Measurements from ENCODE around the gene TBC1D22A. TPM values are rescaled to one million over a fixed set of nuclear protein-coding genes. Genes with fewer than 3 reads are reported as not detected.

TBC1D22A gene
- total RNA-seq, 4 donors from 2014 or later: 42.6 to 70.4 (median 55.1) TPM

DNA sequence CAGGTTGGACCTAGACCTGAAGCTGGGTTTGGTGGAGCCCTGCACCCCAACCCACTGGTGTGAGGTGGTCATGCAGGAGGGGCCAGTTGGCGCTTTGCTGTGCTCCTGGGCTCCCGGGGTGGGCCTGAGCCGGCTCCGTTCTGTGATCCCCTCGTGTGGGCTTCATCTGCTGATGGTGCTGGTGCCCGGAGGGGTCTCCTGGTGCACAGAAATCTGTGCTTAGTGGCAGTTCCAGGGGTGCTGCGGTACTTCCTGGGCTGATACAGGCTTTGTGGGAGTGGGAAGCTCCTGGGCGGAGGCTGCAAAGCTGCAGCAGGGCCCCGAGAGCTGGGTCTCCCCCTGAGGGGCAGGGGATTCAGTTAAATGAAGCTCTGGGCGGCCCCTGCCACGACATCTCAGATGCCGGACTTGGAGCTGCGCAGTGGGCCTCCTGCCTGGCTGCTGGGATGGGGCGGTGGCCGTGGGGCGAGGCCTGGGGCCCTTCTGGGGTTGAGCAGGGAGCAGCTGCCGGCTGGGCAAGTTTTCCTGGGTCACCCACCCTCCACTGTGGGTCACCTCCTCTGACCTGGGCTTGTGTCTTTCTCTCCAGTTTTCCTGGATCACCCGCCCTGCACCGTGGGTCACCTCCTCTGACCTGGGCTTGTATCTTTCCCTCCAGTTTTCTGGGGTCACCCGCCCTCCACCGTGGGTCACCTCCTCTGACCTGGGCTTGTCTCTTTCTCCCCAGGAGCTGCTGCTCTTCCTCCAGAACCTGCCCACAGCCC, 410.5 kb downstream of the TBC1D22A start:
- no peak overlapping the region for H3K27ac ChIP-seq
- H3K9me3 ChIP-seq: no peaks in the 10 kb centered on the region
- H3K4me1 ChIP-seq: no peaks in the 10 kb centered on the region
- DNase-seq: peak in 1 of 3 donors; percentile 37
- H3K4me3 ChIP-seq: no peak overlapping the region
- peaks cover 0 to 8% (median 0%) of the 10 kb centered on the region in 3 donors for H3K36me3 ChIP-seq
- TF ChIP-seq, protein P1, sequence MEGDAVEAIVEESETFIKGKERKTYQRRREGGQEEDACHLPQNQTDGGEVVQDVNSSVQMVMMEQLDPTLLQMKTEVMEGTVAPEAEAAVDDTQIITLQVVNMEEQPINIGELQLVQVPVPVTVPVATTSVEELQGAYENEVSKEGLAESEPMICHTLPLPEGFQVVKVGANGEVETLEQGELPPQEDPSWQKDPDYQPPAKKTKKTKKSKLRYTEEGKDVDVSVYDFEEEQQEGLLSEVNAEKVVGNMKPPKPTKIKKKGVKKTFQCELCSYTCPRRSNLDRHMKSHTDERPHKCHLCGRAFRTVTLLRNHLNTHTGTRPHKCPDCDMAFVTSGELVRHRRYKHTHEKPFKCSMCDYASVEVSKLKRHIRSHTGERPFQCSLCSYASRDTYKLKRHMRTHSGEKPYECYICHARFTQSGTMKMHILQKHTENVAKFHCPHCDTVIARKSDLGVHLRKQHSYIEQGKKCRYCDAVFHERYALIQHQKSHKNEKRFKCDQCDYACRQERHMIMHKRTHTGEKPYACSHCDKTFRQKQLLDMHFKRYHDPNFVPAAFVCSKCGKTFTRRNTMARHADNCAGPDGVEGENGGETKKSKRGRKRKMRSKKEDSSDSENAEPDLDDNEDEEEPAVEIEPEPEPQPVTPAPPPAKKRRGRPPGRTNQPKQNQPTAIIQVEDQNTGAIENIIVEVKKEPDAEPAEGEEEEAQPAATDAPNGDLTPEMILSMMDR (IDR thresholded peaks at IDR 0.05): no peak
- no peak for TF ChIP-seq POLR2A (IDR thresholded peaks at IDR 0.05)
- H3K27me3 ChIP-seq: no peaks in the 10 kb centered on the region

DNA sequence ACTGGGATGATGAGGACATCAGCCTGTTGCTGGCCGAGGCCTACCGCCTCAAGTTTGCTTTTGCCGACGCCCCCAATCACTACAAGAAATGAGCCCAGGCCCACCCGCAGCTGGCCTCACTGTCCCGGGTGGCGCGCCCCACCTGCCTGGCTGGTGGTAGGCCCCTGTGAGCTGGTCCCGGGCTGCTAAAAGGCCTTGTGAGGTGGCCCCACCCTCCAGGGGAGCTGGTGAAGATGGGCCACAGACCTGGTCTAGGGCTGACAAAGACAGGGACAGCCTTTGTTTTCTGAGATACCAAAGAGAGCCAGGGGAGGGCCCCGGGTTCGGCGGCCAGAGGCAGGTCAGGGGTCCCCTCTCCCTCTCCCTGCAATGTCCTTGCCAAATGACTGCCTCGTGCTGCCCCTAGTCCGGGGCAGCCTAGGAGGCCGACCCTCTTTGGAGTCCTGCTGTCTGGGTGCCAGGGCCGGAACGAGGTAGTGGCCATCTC, 411.1 kb downstream of the TBC1D22A start:
- H3K36me3 ChIP-seq: peaks cover 0 to 8% (median 0%) of the 10 kb centered on the region in 3 donors
- TF ChIP-seq POLR2A (IDR thresholded peaks at IDR 0.05): no peak
- TF ChIP-seq, protein P1 (IDR thresholded peaks at IDR 0.05): no peak
- peak in 1 of 3 donors; percentile 35 for DNase-seq

DNA sequence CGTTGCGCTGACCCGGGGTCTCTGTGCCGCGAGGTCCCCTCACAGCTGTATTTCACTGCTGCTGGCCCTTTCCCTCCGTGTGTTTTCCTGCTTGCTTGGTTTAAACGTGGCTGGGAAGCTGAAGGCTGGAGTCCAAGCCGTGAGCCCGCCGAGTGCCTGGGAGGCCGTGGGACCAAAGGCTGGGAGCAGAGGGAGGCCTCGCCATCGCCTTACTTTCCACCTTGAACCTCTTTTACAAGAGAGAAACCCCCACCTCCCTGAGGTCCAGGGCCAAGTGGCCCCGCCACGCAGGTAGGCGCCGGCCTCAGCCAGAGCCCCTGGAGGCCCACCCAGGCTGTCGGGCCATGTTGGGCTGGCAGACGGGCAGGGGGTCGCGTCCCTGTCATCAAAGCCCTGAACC, 411.6 kb downstream of the TBC1D22A start:
- DNase-seq: peak in 1 of 3 donors; percentile 34
- H3K36me3 ChIP-seq: peaks cover 0 to 8% (median 0%) of the 10 kb centered on the region in 3 donors
- no peaks in the 10 kb centered on the region for H3K9me3 ChIP-seq

More for the DNA sequence above, 411.1 kb downstream of the TBC1D22A start:
- Histone ChIP-seq H3K27ac (no peak overlapping the region), H3K4me3 (no peak overlapping the region), H3K27me3 (no peaks in the 10 kb centered on the region), H3K4me1 (no peaks in the 10 kb centered on the region), H3K9me3 (no peaks in the 10 kb centered on the region)

DNA sequence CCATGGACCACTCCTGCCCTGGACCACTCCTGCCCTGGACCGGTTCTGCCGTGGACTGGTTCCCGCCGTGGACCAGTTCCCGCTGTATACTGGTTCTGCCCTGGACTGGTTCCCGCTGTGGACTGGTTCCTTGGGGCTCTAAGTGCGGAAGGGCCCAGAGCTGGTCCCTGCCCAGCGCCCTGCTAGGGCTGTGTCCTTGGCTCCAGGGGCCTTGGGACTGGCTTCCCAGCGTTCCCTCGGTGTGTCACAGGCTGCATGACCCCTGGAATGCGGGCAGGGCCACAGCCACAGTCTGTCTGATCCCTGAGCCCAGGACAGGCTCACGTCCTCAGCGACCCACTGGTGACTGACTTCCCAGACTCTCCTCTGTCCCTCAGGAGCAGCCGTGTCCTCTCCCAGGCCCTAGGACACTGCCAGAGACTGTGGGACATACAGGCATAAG, 412.2 kb downstream of the TBC1D22A start:
- Histone ChIP-seq H3K4me3 (no peak overlapping the region), H3K4me1 (no peaks in the 10 kb centered on the region), H3K27ac (no peak overlapping the region), H3K36me3 (peaks cover 0 to 8% (median 0%) of the 10 kb centered on the region in 3 donors), H3K9me3 (no peaks in the 10 kb centered on the region), H3K27me3 (no peaks in the 10 kb centered on the region)
- no peak for TF ChIP-seq POLR2A (IDR thresholded peaks at IDR 0.05)
- TF ChIP-seq, protein P1 (IDR thresholded peaks at IDR 0.05): no peak
- peak in 2 of 3 donors; percentile 40 to 46 for DNase-seq

More for the DNA sequence above, 411.6 kb downstream of the TBC1D22A start:
- TF ChIP-seq, protein P1 (IDR thresholded peaks at IDR 0.05): no peak
- TF ChIP-seq POLR2A (IDR thresholded peaks at IDR 0.05): no peak
- no peaks in the 10 kb centered on the region for H3K27me3 ChIP-seq
- no peaks in the 10 kb centered on the region for H3K4me1 ChIP-seq
- no peak overlapping the region for H3K27ac ChIP-seq
- H3K4me3 ChIP-seq: no peak overlapping the region

DNA sequence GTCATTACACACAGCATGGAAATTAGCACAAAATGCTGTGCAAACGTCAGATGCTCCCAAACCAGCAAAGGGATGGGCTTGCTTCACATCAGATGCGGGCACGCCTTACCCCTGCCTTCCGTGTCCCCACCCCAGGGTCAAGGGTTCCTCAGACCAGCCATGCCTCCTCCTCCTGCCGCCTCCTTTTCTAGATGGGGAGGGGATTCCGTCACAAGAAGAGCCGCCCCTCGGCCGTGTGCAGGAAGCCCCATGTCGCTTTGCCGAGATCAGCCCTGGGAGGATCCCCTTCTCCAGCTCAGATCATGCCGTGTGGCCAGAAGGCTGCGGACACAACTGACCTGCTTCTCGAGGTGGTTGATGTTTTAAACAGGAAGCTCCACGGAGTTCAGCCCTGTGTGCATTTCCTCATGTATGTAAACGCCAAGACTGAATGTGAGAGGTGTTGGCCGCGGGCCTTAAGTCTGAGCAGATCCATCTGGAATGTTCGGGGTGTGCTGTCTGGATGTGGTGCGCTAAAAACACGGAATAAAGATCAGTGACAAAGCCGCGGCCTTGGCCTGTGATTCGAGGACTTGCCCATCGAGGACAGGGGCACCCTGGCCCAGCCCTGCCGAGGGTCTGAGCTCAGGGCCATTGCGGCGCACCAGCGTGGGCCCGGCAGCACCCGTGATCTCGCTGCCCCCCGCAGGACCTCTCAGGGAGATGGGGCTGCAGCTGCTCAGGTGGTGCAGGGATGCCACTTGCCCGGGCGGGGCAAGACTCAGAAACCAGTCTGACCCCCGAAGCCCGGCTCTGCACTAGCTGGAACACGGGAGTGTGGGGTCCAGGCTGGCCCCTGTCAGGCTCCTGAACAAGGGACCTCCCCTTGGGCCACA, 412.9 kb downstream of the TBC1D22A start:
- H3K9me3 ChIP-seq: no peaks in the 10 kb centered on the region
- H3K4me3 ChIP-seq: no peak overlapping the region
- peaks cover 0 to 8% (median 0%) of the 10 kb centered on the region in 3 donors for H3K36me3 ChIP-seq
- H3K27ac ChIP-seq: peak overlapping the region in 1 of 4 donors; percentile 22
- no peaks in the 10 kb centered on the region for H3K4me1 ChIP-seq
- H3K27me3 ChIP-seq: no peaks in the 10 kb centered on the region
- TF ChIP-seq POLR2A (IDR thresholded peaks at IDR 0.05): no peak
- TF ChIP-seq, protein P1 (IDR thresholded peaks at IDR 0.05): no peak
- peak in 2 of 3 donors; percentile 49 to 51 for DNase-seq

Measured in Peyer's patch (tissue), 4 donors.